GM12891 (cell line): Measurements from ENCODE around the gene PPP1R12A.

Experiments
- POLR2AphosphoS5 ChIP-seq: IDR thresholded peaks from 2 replicates; pipeline ENCODE4 v1.6.1; 2011; ENCODE audit warnings: low read depth, low read length, control low read depth
- SPI1 ChIP-seq: IDR thresholded peaks from 2 replicates; pipeline ENCODE4 v1.6.1; 2011; ENCODE audit warnings: low read depth, low read length, control low read depth

- no peak for TF ChIP-seq POLR2AphosphoS5
- TF ChIP-seq SPI1, result no peak
These were observed 26.5 kb downstream of the PPP1R12A start for GRCh38 chr12:79908366-79908765.
